ENCODE measurements around the gene MVP.

The MVP gene

GRCh38 chr16:29854520-29855100, 34.3 kb downstream of the MVP start:
- TF ChIP-seq CTCF (IDR thresholded peaks at IDR 0.05; ENCODE audit: low read depth, low read length), result no peak
- H3K4me3 ChIP-seq (replicated peaks in 1 of 2; ENCODE audit: low read depth in 2 of 2, low read length in 2 of 2), result no peak overlapping the region
- DNase-seq (ENCODE audit: low read depth in 2 of 2), result peak in 1 of 2 donors; percentile 17

GRCh38 chr16:29857133-29857760, 37.0 kb downstream of the MVP start:
- H3K4me3 ChIP-seq (replicated peaks in 1 of 2; ENCODE audit: low read depth in 2 of 2, low read length in 2 of 2), result no peak overlapping the region
- TF ChIP-seq CTCF (IDR thresholded peaks at IDR 0.05; ENCODE audit: low read depth, low read length), result no peak
- peak; percentile 19 to 67 for DNase-seq (ENCODE audit: low read depth in 2 of 2)

- TF ChIP-seq CTCF (IDR thresholded peaks at IDR 0.05; ENCODE audit: low read depth, low read length), result no peak
- DNase-seq (ENCODE audit: low read depth in 2 of 2), result no peak
- H3K4me3 ChIP-seq (replicated peaks in 1 of 2; ENCODE audit: low read depth in 2 of 2, low read length in 2 of 2), result no peak overlapping the region
Observed at GRCh38 chr16:29858149-29858849, 38.0 kb downstream of the MVP start.

- no peak for TF ChIP-seq CTCF (IDR thresholded peaks at IDR 0.05; ENCODE audit: low read depth, low read length)
- H3K4me3 ChIP-seq (replicated peaks in 1 of 2; ENCODE audit: low read depth in 2 of 2, low read length in 2 of 2), result no peak overlapping the region
- no peak for DNase-seq (ENCODE audit: low read depth in 2 of 2)
Observed at GRCh38 chr16:29858974-29859373, 38.7 kb downstream of the MVP start.

GRCh38 chr16:29860218-29860617, 40.0 kb downstream of the MVP start:
- TF ChIP-seq CTCF (IDR thresholded peaks at IDR 0.05; ENCODE audit: low read depth, low read length), result no peak
- H3K4me3 ChIP-seq (replicated peaks in 1 of 2; ENCODE audit: low read depth in 2 of 2, low read length in 2 of 2), result no peak overlapping the region
- DNase-seq (ENCODE audit: low read depth in 2 of 2), result no peak

GRCh38 chr16:29862383-29862883, 42.2 kb downstream of the MVP start:
- peak; percentile 24 for TF ChIP-seq CTCF (IDR thresholded peaks at IDR 0.05; ENCODE audit: low read depth, low read length)
- DNase-seq (ENCODE audit: low read depth in 2 of 2), result peak in 1 of 2 donors; percentile 37
- H3K4me3 ChIP-seq (replicated peaks in 1 of 2; ENCODE audit: low read depth in 2 of 2, low read length in 2 of 2), result peak overlapping the region; percentile 87 to 90
